H1 (cell line): ENCODE results near the gene ZBED6. TPM values are rescaled to one million over a fixed set of nuclear protein-coding genes. Genes with fewer than 3 reads are reported as not detected.

Experiments
- CTCF ChIA-PET: fragments of 300-600 bp; sonication (Branson Sonifier 250); formaldehyde crosslinking; loops from one replicate; lab custom pipeline; 2021; ENCODE audit not compliant: partially characterized antibody; lab: Charles Lee
- POLR2A ChIA-PET: fragments of 300-600 bp; sonication (Branson Sonifier 250); formaldehyde crosslinking; loops from one replicate; lab custom pipeline; 2021; ENCODE audit warnings: inconsistent platforms; ENCODE audit not compliant: partially characterized antibody; lab: Charles Lee
- DNase-seq, 2 experiments: peaks; one replicate each; pipeline versions ENCODE4 v3.0.0 to v3.0.0-alpha.2; 2010 to 2022; ENCODE audit warnings: low spot score in 2 of 2, low read depth in 1 of 2, mixed read lengths in 1 of 2
- FAIRE-seq: peaks from 2 replicates; lab custom pipeline; 2011; peaks lifted over from hg19 to GRCh38; lab: Jason Lieb, UNC
- H2AFZ ChIP-seq: 2 replicates; pipeline ENCODE4 v1.8.1; 2012; ENCODE audit warnings: low read length, inconsistent platforms
- H2AK5ac ChIP-seq: 2 replicates; pipeline ENCODE4 v1.6.1; 2013; ENCODE audit warnings: low read depth, low read length
- H2BK120ac ChIP-seq: replicated peaks from 2 replicates; pipeline ENCODE3; 2013; ENCODE audit warnings: low read depth, low read length, inconsistent platforms
- H2BK12ac ChIP-seq: 2 replicates; pipeline ENCODE4 v1.6.1; 2013; ENCODE audit warnings: low read depth, low read length
- H2BK15ac ChIP-seq: 2 replicates; pipeline ENCODE4 v1.6.1; 2013; ENCODE audit warnings: low read length
- H2BK20ac ChIP-seq: 2 replicates; pipeline ENCODE4 v1.6.1; 2013; ENCODE audit warnings: low read length
- H2BK5ac ChIP-seq: 2 replicates; pipeline ENCODE4 v1.6.1; 2013; ENCODE audit warnings: low read depth, low read length
- H3K14ac ChIP-seq: 2 replicates; pipeline ENCODE4 v1.6.1; 2013; ENCODE audit warnings: inconsistent platforms; ENCODE audit not compliant: insufficient read length
- H3K18ac ChIP-seq: 2 replicates; pipeline ENCODE4 v1.6.1; 2013; ENCODE audit warnings: low read length; ENCODE audit errors: extremely low read depth
- H3K23ac ChIP-seq: 2 replicates; pipeline ENCODE4 v1.6.1; 2013; ENCODE audit warnings: inconsistent platforms; ENCODE audit not compliant: insufficient read length
- H3K23me2 ChIP-seq: 2 replicates; pipeline ENCODE4 v1.6.1; 2013; ENCODE audit warnings: low read depth, low read length
- H3K27ac ChIP-seq: 2 replicates; pipeline ENCODE4 v1.6.1; 2011; ENCODE audit warnings: low read depth, low read length, inconsistent platforms
- H3K27me3 ChIP-seq, 4 experiments: replicated peaks in 1 of 4; 1 replicate in 1 of 4; 2 replicates in 3 of 4; pipeline versions ENCODE4 v1.6.1 to v1.8.1; 2011 to 2013; ENCODE audit warnings: low read length in 3 of 4, mild to moderate bottlenecking in 3 of 4, inconsistent platforms in 2 of 4, mixed read lengths in 2 of 4, moderate library complexity in 1 of 4; ENCODE audit not compliant: control insufficient read depth in 3 of 4, insufficient read depth in 3 of 4; ENCODE audit errors: extremely low read depth in 1 of 4
- H3K36me3 ChIP-seq, 4 experiments: 2 replicates each; pipeline versions ENCODE4 v1.6.1 to v1.8.1; 2011 to 2013; ENCODE audit warnings: mild to moderate bottlenecking in 4 of 4, low read length in 3 of 4, moderate library complexity in 2 of 4, control low read depth in 1 of 4, inconsistent platforms in 1 of 4; ENCODE audit not compliant: insufficient read depth in 4 of 4, control insufficient read depth in 2 of 4
- H3K4ac ChIP-seq: replicated peaks from 2 replicates; pipeline ENCODE3; 2013; ENCODE audit warnings: low read length, low read depth, mixed read lengths, inconsistent platforms; ENCODE audit not compliant: insufficient read length
- H3K4me1 ChIP-seq, 4 experiments: replicated peaks in 1 of 4; 1 replicate in 1 of 4; 2 replicates in 3 of 4; pipeline versions ENCODE4 v1.6.1 to v1.8.1; 2011 to 2013; ENCODE audit warnings: low read length in 3 of 4, inconsistent platforms in 2 of 4, mixed read lengths in 1 of 4; ENCODE audit not compliant: insufficient read depth in 4 of 4, control insufficient read depth in 3 of 4
- H3K4me2 ChIP-seq, 2 experiments: 2 replicates each; pipeline versions ENCODE4 v1.6.1 to v1.8.1; 2011 to 2013; ENCODE audit warnings: low read depth in 2 of 2, low read length in 2 of 2, control low read depth in 1 of 2, inconsistent platforms in 1 of 2, mild to moderate bottlenecking in 1 of 2; ENCODE audit not compliant: insufficient read depth in 1 of 2
- H3K4me3 ChIP-seq, 4 experiments: fragments of 200-600, 300-600 bp in 1 of 4; sonication (generic), shearing (Covaris generic), sonication (Bioruptor Twin) in 1 of 4; 2 replicates each; pipeline versions ENCODE4 v1.5.1 to v1.8.1; 2011 to 2016; ENCODE audit warnings: low read length in 4 of 4, low read depth in 3 of 4, control low read depth in 2 of 4, inconsistent platforms in 2 of 4, mild to moderate bottlenecking in 2 of 4, mixed read lengths in 1 of 4, moderate library complexity in 1 of 4; ENCODE audit not compliant: insufficient read depth in 2 of 4; ENCODE audit errors: extremely low read depth in 1 of 4
- H3K56ac ChIP-seq: replicated peaks from 2 replicates; pipeline ENCODE3; 2013; ENCODE audit warnings: low read depth, mild to moderate bottlenecking, mixed read lengths, low read length, inconsistent platforms; ENCODE audit not compliant: insufficient read length
- H3K79me1 ChIP-seq: 2 replicates; pipeline ENCODE4 v1.6.1; 2013; ENCODE audit warnings: low read depth, low read length, control low read depth
- H3K79me2 ChIP-seq, 2 experiments: 2 replicates each; pipeline versions ENCODE4 v1.6.1 to v1.8.1; 2012 to 2013; ENCODE audit warnings: low read length in 2 of 2, mild to moderate bottlenecking in 2 of 2, inconsistent platforms in 1 of 2; ENCODE audit not compliant: insufficient read depth in 2 of 2, control insufficient read depth in 1 of 2
- H3K9ac ChIP-seq, 4 experiments: replicated peaks in 1 of 4; 1 replicate in 1 of 4; 2 replicates in 3 of 4; pipeline versions ENCODE4 v1.6.1 to v1.8.1; 2011 to 2013; ENCODE audit warnings: low read depth in 3 of 4, low read length in 3 of 4, control low read depth in 2 of 4, mild to moderate bottlenecking in 2 of 4, moderate library complexity in 2 of 4, inconsistent platforms in 1 of 4; ENCODE audit errors: extremely low read depth in 1 of 4
- H3K9me3 ChIP-seq, 2 experiments: 2 replicates each; pipeline versions ENCODE4 v1.6.1 to v1.8.1; 2012 to 2013; ENCODE audit warnings: mild to moderate bottlenecking in 2 of 2, moderate library complexity in 2 of 2, control low read depth in 1 of 2, inconsistent platforms in 1 of 2, low read depth in 1 of 2, low read length in 1 of 2, mixed read lengths in 1 of 2; ENCODE audit not compliant: insufficient read depth in 2 of 2
- H4K20me1 ChIP-seq, 2 experiments: replicated peaks in 1 of 2; 2 replicates each; pipeline versions ENCODE3 to v1.8.1; 2011 to 2013; ENCODE audit warnings: inconsistent platforms in 2 of 2, low read length in 2 of 2, mild to moderate bottlenecking in 1 of 2; ENCODE audit not compliant: insufficient read depth in 2 of 2, control insufficient read depth in 1 of 2
- H4K5ac ChIP-seq: 2 replicates; pipeline ENCODE4 v1.6.1; 2013; ENCODE audit warnings: low read length, low read depth, mixed read lengths, inconsistent platforms; ENCODE audit not compliant: insufficient read length
- H4K8ac ChIP-seq: 2 replicates; pipeline ENCODE4 v1.8.0; 2013; ENCODE audit warnings: mild to moderate bottlenecking, moderate library complexity, low read length, inconsistent platforms; ENCODE audit not compliant: insufficient read depth; ENCODE audit errors: extremely low read depth
- H4K91ac ChIP-seq: replicated peaks from 2 replicates; pipeline ENCODE3; 2013; ENCODE audit warnings: low read length, mixed read lengths, inconsistent platforms; ENCODE audit not compliant: insufficient read length
- CHD1 ChIP-seq: IDR thresholded peaks from 2 replicates; pipeline ENCODE4 v1.6.1; 2012; ENCODE audit warnings: low read depth, low read length, improper control_type of control experiment
- CTBP2 ChIP-seq: IDR thresholded peaks from 2 replicates; pipeline ENCODE4 v1.7.0; 2011; ENCODE audit warnings: borderline replicate concordance, mild to moderate bottlenecking, moderate library complexity, mixed read lengths, low read length; ENCODE audit not compliant: insufficient read depth, insufficient read length
- EGR1 ChIP-seq: IDR thresholded peaks from 2 replicates; pipeline ENCODE4 v1.6.1; 2011; ENCODE audit warnings: low read depth, low read length, borderline replicate concordance
- GTF2F1 ChIP-seq: IDR thresholded peaks from 2 replicates; pipeline ENCODE4 v1.6.1; 2012; ENCODE audit warnings: low read depth, low read length, improper control_type of control experiment, borderline replicate concordance
- HDAC6 ChIP-seq: IDR thresholded peaks from one replicate; pipeline ENCODE4 v1.7.1; 2012; ENCODE audit warnings: low read depth, mild to moderate bottlenecking, inconsistent platforms, low read length, moderate library complexity
- TBP ChIP-seq: IDR thresholded peaks from 2 replicates; pipeline ENCODE4 v1.6.1; 2011; ENCODE audit warnings: low read depth, low read length, improper control_type of control experiment
- WGBS, 2 experiments: shearing (Covaris generic) in 1 of 2; methylation state at CpG; one replicate each; pipeline versions ENCODE4 v1.1.6 to v1.1.7; 2013 to 2015; ENCODE audit warnings: low lambda C conversion rate in 2 of 2, mixed read lengths in 2 of 2, inconsistent platforms in 1 of 2, low coverage in 1 of 2, missing lambda C conversion rate in 1 of 2; ENCODE audit not compliant: insufficient replicate concordance in 2 of 2, insufficient coverage in 1 of 2, insufficient read length in 1 of 2; ENCODE audit errors: extremely low coverage in 1 of 2, missing lambda C conversion rate in 1 of 2; 5-methylcytosine and 5-hydroxymethylcytosine counted together
- polyA plus RNA-seq, 7 experiments: library from polyadenylated mRNA; depleted of rRNA in 3 of 7; stranded (reverse) in 5 of 7; unstranded in 2 of 7; fragments of >200 nt in 5 of 7; fragments of 200-250 nt in 2 of 7; gene quantifications; 1 replicate in 5 of 7; 2 replicates in 1 of 7; 4 replicates in 1 of 7; pipeline versions ENCODE4 v1.2.1 to v1.2.3, GENCODE V29; 2011 to 2013; ENCODE audit warnings: missing spikeins in 2 of 7, mixed read lengths in 2 of 7
- total RNA-seq: library from RNA; stranded (reverse); fragmentation: NEBNext Ultra II Directional; extraction: Animal tissue kit (Norgen Biotek cat#: 25700); gene quantifications from 2 replicates; pipeline ENCODE4 v1.2.1, GENCODE V29; 2021

ZBED6 gene
- total and polyA plus RNA-seq, 2 of the 8 experiments (the other 6 are each of a cell fraction or from before 2014, with no cell fraction given) = 1.4 to 25.9 TPM

- no peak overlapping the region for H2BK5ac ChIP-seq
- no peak overlapping the region for H2AFZ ChIP-seq
- WGBS, 2 experiments = 97% methylated on average over 2 of the region's 2 CpGs; no CpG with 5 or more reads in 1 of the 2 experiments
- no peak overlapping the region for H2BK15ac ChIP-seq
- H4K20me1 ChIP-seq = peaks cover 0 to 2% of the 10 kb centered on the region in 2 experiments
- H4K5ac ChIP-seq = no peak overlapping the region
- H3K18ac ChIP-seq = no peak overlapping the region
- no peak overlapping the region for H4K91ac ChIP-seq
- H2BK20ac ChIP-seq = no peak overlapping the region
- H3K27ac ChIP-seq = no peak overlapping the region
- H3K4me3 ChIP-seq = no peak overlapping the region
- H3K27me3 ChIP-seq = no peaks in the 10 kb centered on the region
- no peak overlapping the region for H3K23ac ChIP-seq
- peaks cover 2 to 35% (median 12%) of the 10 kb centered on the region in 4 experiments; a peak in 5 of 8 replicates for H3K36me3 ChIP-seq
- H3K79me2 ChIP-seq = peaks cover 0 to 69% of the 10 kb centered on the region in 2 experiments; a peak in 3 of 4 replicates
- no peaks in the 10 kb centered on the region for H3K23me2 ChIP-seq
- no peaks in the 10 kb centered on the region for H3K9me3 ChIP-seq
- H2AK5ac ChIP-seq = no peak overlapping the region
- H3K79me1 ChIP-seq = peaks cover 5% of the 10 kb centered on the region
- ChIA-PET POLR2A (interaction anchor here (0.9 to 1.4 kb wide), 3 partner anchors 8 to 52 kb away, joined by 4 to 5 read pairs (median 4); no protein-coding TSS in a partner anchor), CTCF (interaction anchor here (0.5 to 0.6 kb wide), 3 partner anchors 21 to 313 kb away, joined by 3 to 5 read pairs (median 3); no protein-coding TSS in a partner anchor)
- H3K4ac ChIP-seq = no peak overlapping the region
- TF ChIP-seq EGR1 = no peak
- TF ChIP-seq TBP = no peak
- TF ChIP-seq CTBP2 = no peak
- TF ChIP-seq HDAC6 = no peak
- TF ChIP-seq GTF2F1 = no peak
- TF ChIP-seq CHD1 = no peak
- DNase-seq (no peak), FAIRE-seq (no peak)
- H3K4me2 ChIP-seq = no peak overlapping the region
- no peak overlapping the region for H4K8ac ChIP-seq
- H3K4me1 ChIP-seq = no peaks in the 10 kb centered on the region
- no peak overlapping the region for H3K56ac ChIP-seq
- no peak overlapping the region for H2BK120ac ChIP-seq
- no peak overlapping the region for H3K9ac ChIP-seq
- no peak overlapping the region for H2BK12ac ChIP-seq
- H3K14ac ChIP-seq = no peak overlapping the region
Observed at GRCh38 chr1:203807196-203807595, 11.8 kb downstream of the ZBED6 start.
